Mesenchymal stem cell (in vitro differentiated cells and primary cell): ENCODE results near the gene RBMS3.
A peak's percentile ranks its signal among the peaks of the same experiment; 100 is the strongest.

Experiments used
- DNase-seq: peaks from one replicate; pipeline ENCODE4 v3.0.0-alpha.2; 2013
- H2AFZ ChIP-seq: one replicate; pipeline ENCODE4 v1.6.1; 2013; ENCODE audit warnings: low read depth, mild to moderate bottlenecking, control low read depth, inconsistent platforms, low read length, moderate library complexity
- H2AK5ac ChIP-seq: 2 replicates; pipeline ENCODE4 v1.6.1; 2013; ENCODE audit warnings: low read length, moderate library complexity, mild to moderate bottlenecking, inconsistent platforms; ENCODE audit not compliant: severe bottlenecking
- H2BK120ac ChIP-seq: one replicate; pipeline ENCODE4 v1.6.1; 2013; ENCODE audit warnings: low read depth, mild to moderate bottlenecking, inconsistent platforms, low read length, moderate library complexity
- H2BK12ac ChIP-seq, 2 experiments: one replicate each; pipeline ENCODE4 v1.6.1; 2013; ENCODE audit warnings: inconsistent platforms in 2 of 2, low read length in 2 of 2, mild to moderate bottlenecking in 2 of 2, moderate library complexity in 2 of 2, control low read depth in 1 of 2
- H2BK15ac ChIP-seq: one replicate; pipeline ENCODE4 v1.6.1; 2013; ENCODE audit warnings: mild to moderate bottlenecking, low read depth, inconsistent platforms; ENCODE audit not compliant: poor library complexity, severe bottlenecking
- H2BK5ac ChIP-seq: 2 replicates; pipeline ENCODE4 v1.6.1; 2013; ENCODE audit warnings: low read depth, mild to moderate bottlenecking, low read length, control low read depth, inconsistent platforms; ENCODE audit not compliant: poor library complexity, severe bottlenecking
- H3K14ac ChIP-seq, 2 experiments: one replicate each; pipeline ENCODE4 v1.6.1; 2013; ENCODE audit warnings: inconsistent platforms in 2 of 2, low read length in 2 of 2, control low read depth in 1 of 2, mild to moderate bottlenecking in 1 of 2, moderate library complexity in 1 of 2
- H3K18ac ChIP-seq, 2 experiments: one replicate each; pipeline ENCODE4 v1.6.1; 2013; ENCODE audit warnings: inconsistent platforms in 2 of 2, low read length in 2 of 2, control low read depth in 1 of 2, low read depth in 1 of 2, mild to moderate bottlenecking in 1 of 2
- H3K23ac ChIP-seq, 2 experiments: one replicate each; pipeline ENCODE4 v1.6.1; 2013; ENCODE audit warnings: inconsistent platforms in 2 of 2, low read length in 2 of 2, mild to moderate bottlenecking in 2 of 2, moderate library complexity in 2 of 2, control low read depth in 1 of 2
- H3K27ac ChIP-seq: 2 replicates; pipeline ENCODE4 v1.5.1; 2013; ENCODE audit warnings: mild to moderate bottlenecking, moderate library complexity, low read length, control low read depth, inconsistent platforms; ENCODE audit not compliant: poor library complexity, severe bottlenecking
- H3K27me3 ChIP-seq, 2 experiments: 2 replicates each; pipeline versions ENCODE4 v1.6.1 to v1.7.0; 2013; ENCODE audit warnings: low read length in 2 of 2, mild to moderate bottlenecking in 2 of 2, moderate library complexity in 2 of 2, control low read depth in 1 of 2, inconsistent platforms in 1 of 2; ENCODE audit not compliant: control insufficient read depth in 1 of 2, insufficient read depth in 1 of 2
- H3K36me3 ChIP-seq, 2 experiments: 2 replicates each; pipeline versions ENCODE4 v1.6.1 to v1.7.0; 2013; ENCODE audit warnings: low read length in 2 of 2, control low read depth in 1 of 2, inconsistent platforms in 1 of 2, low read depth in 1 of 2, mild to moderate bottlenecking in 1 of 2; ENCODE audit not compliant: insufficient read depth in 2 of 2, control insufficient read depth in 1 of 2
- H3K4ac ChIP-seq, 2 experiments: one replicate each; pipeline ENCODE4 v1.6.1; 2013; ENCODE audit warnings: inconsistent platforms in 2 of 2, low read length in 2 of 2, mild to moderate bottlenecking in 2 of 2, moderate library complexity in 2 of 2, control low read depth in 1 of 2, low read depth in 1 of 2
- H3K4me1 ChIP-seq: 2 replicates; pipeline ENCODE4 v1.6.1; 2013; ENCODE audit warnings: low read depth, low read length, control low read depth; ENCODE audit not compliant: control insufficient read depth, insufficient read depth
- H3K4me2 ChIP-seq: 2 replicates; pipeline ENCODE4 v1.6.1; 2013; ENCODE audit warnings: low read length, mild to moderate bottlenecking, inconsistent platforms; ENCODE audit not compliant: poor library complexity, severe bottlenecking
- H3K4me3 ChIP-seq, 2 experiments: 2 replicates each; pipeline versions ENCODE4 v1.5.1 to v1.7.0; 2013; ENCODE audit warnings: low read length in 2 of 2, mild to moderate bottlenecking in 2 of 2, control low read depth in 1 of 2, low read depth in 1 of 2; ENCODE audit not compliant: insufficient read depth in 1 of 2
- H3K79me1 ChIP-seq: replicated peaks from 2 replicates; pipeline ENCODE4 v1.6.1; 2013; ENCODE audit warnings: mild to moderate bottlenecking, control low read depth, low read length, inconsistent platforms; ENCODE audit not compliant: poor library complexity, severe bottlenecking
- H3K9ac ChIP-seq: 2 replicates; pipeline ENCODE4 v1.7.0; 2013; ENCODE audit warnings: mild to moderate bottlenecking, low read length, moderate library complexity
- H3K9me3 ChIP-seq: 2 replicates; pipeline ENCODE4 v1.7.0; 2013; ENCODE audit warnings: mild to moderate bottlenecking, low read length; ENCODE audit not compliant: control insufficient read depth
- H4K8ac ChIP-seq: one replicate; pipeline ENCODE4 v1.6.1; 2013; ENCODE audit warnings: inconsistent platforms, mild to moderate bottlenecking, low read length, moderate library complexity
- H4K91ac ChIP-seq: one replicate; pipeline ENCODE4 v1.6.1; 2013; ENCODE audit warnings: mild to moderate bottlenecking, low read length, inconsistent platforms
- WGBS: methylation state at CpG from one replicate; pipeline ENCODE4 v1.1.7; 2013; ENCODE audit warnings: mixed read lengths; 5-methylcytosine and 5-hydroxymethylcytosine counted together

The RBMS3 gene

GRCh38 chr3:29581311-29581710 is 300.4 kb downstream of the RBMS3 start:
- Histone ChIP-seq H3K9me3 (no peaks in the 10 kb centered on the region), H3K36me3 (peaks cover 0 to 7% of the 10 kb centered on the region in 2 experiments), H2BK120ac (no peak overlapping the region), H3K27me3 (no peaks in the 10 kb centered on the region), H3K79me1 (peaks cover 37% of the 10 kb centered on the region), H3K4me2 (no peak overlapping the region), H2BK12ac (no peak overlapping the region), H3K4me1 (peaks cover 5% of the 10 kb centered on the region), H4K8ac (no peak overlapping the region), H2AFZ (no peak overlapping the region), H2AK5ac (no peak overlapping the region), H3K9ac (no peak overlapping the region), H3K4ac (no peak overlapping the region), H3K23ac (no peak overlapping the region), H4K91ac (no peak overlapping the region), H3K14ac (no peak overlapping the region), H2BK5ac (no peak overlapping the region), H3K4me3 (no peak overlapping the region), H3K27ac (no peak overlapping the region), H2BK15ac (peak overlapping the region; percentile 28), H3K18ac (no peak overlapping the region)
- 50% methylated on average over 1 of the region's 1 CpG for WGBS
- DNase-seq = no peak

GRCh38 chr3:29582273-29582672 is 301.4 kb downstream of the RBMS3 start:
- Histone ChIP-seq H2AK5ac (no peak overlapping the region), H3K79me1 (peaks cover 29% of the 10 kb centered on the region), H2BK12ac (no peak overlapping the region), H3K4me3 (no peak overlapping the region), H4K8ac (no peak overlapping the region), H3K27me3 (no peaks in the 10 kb centered on the region), H3K4me2 (no peak overlapping the region), H2AFZ (no peak overlapping the region), H3K9ac (no peak overlapping the region), H3K14ac (no peak overlapping the region), H3K36me3 (no peaks in the 10 kb centered on the region), H2BK15ac (no peak overlapping the region), H3K18ac (no peak overlapping the region), H3K27ac (no peak overlapping the region), H2BK120ac (no peak overlapping the region), H3K9me3 (no peaks in the 10 kb centered on the region), H3K4me1 (peaks cover 2% of the 10 kb centered on the region), H3K23ac (no peak overlapping the region), H3K4ac (no peak overlapping the region), H4K91ac (no peak overlapping the region), H2BK5ac (no peak overlapping the region)
- DNase-seq = no peak
- 88% methylated on average over 2 of the region's 3 CpGs for WGBS

- Histone ChIP-seq H3K27ac (no peak overlapping the region), H2AFZ (no peak overlapping the region), H2BK120ac (no peak overlapping the region), H2BK12ac (no peak overlapping the region), H3K14ac (no peak overlapping the region), H3K18ac (no peak overlapping the region), H3K4me3 (no peak overlapping the region), H3K79me1 (peaks cover 24% of the 10 kb centered on the region), H2BK15ac (no peak overlapping the region), H3K27me3 (no peaks in the 10 kb centered on the region), H3K23ac (no peak overlapping the region), H2AK5ac (no peak overlapping the region), H4K91ac (no peak overlapping the region), H3K4me1 (no peaks in the 10 kb centered on the region), H3K9me3 (no peaks in the 10 kb centered on the region), H4K8ac (no peak overlapping the region), H3K4me2 (no peak overlapping the region), H2BK5ac (no peak overlapping the region), H3K9ac (no peak overlapping the region), H3K36me3 (no peaks in the 10 kb centered on the region), H3K4ac (no peak overlapping the region)
- DNase-seq = peak; percentile 30
Measured at GRCh38 chr3:29583861-29584260, 303.0 kb downstream of the RBMS3 start.

GRCh38 chr3:29585368-29585767 is 304.5 kb downstream of the RBMS3 start:
- Histone ChIP-seq H3K36me3 (no peaks in the 10 kb centered on the region), H2BK12ac (no peak overlapping the region), H3K9ac (no peak overlapping the region), H4K8ac (no peak overlapping the region), H3K18ac (no peak overlapping the region), H2AK5ac (no peak overlapping the region), H3K4ac (no peak overlapping the region), H3K27me3 (no peaks in the 10 kb centered on the region), H3K9me3 (no peaks in the 10 kb centered on the region), H3K79me1 (peaks cover 20% of the 10 kb centered on the region), H2BK120ac (no peak overlapping the region), H4K91ac (no peak overlapping the region), H3K4me2 (no peak overlapping the region), H3K23ac (no peak overlapping the region), H2AFZ (no peak overlapping the region), H2BK5ac (no peak overlapping the region), H3K27ac (no peak overlapping the region), H2BK15ac (no peak overlapping the region), H3K4me3 (no peak overlapping the region), H3K4me1 (no peaks in the 10 kb centered on the region), H3K14ac (no peak overlapping the region)
- DNase-seq = no peak
- 94% methylated on average over 3 of the region's 3 CpGs for WGBS
